Activated T-cell treated with anti-CD3 and anti-CD28 coated beads, Interleukin-2, amount 50 U/mL, for 24 hours (primary cell): ENCODE results near the gene GSAP.
A peak's percentile ranks its signal among the peaks of the same experiment; 100 is the strongest.

Experiments used
- DNase-seq: peaks from one replicate; pipeline ENCODE4 v3.0.0-alpha.2; 2020
- H3K27ac Mint-ChIP-seq: 2 replicates; pipeline ENCODE4 v1.8.0; 2020; ENCODE audit warnings: mild to moderate bottlenecking, mixed read lengths
- H3K27me3 Mint-ChIP-seq: 2 replicates; pipeline ENCODE4 v1.8.0; 2020; ENCODE audit warnings: mixed read lengths
- H3K36me3 Mint-ChIP-seq: 2 replicates; pipeline ENCODE4 v1.8.0; 2020; ENCODE audit warnings: low read depth, mixed read lengths
- H3K4me1 Mint-ChIP-seq: 2 replicates; pipeline ENCODE4 v1.8.0; 2020; ENCODE audit warnings: low read depth, mixed read lengths
- H3K4me3 Mint-ChIP-seq: 2 replicates; pipeline ENCODE4 v1.8.0; 2020; ENCODE audit warnings: mild to moderate bottlenecking, moderate library complexity, mixed read lengths
- H3K9me3 Mint-ChIP-seq: 2 replicates; pipeline ENCODE4 v1.8.0; 2020; ENCODE audit warnings: mixed read lengths

The GSAP gene

GRCh38 chr7:77383333-77383740 is 32.8 kb downstream of the GSAP start:
- Mint-ChIP-seq H3K36me3 (peaks cover 18% of the 10 kb centered on the region), H3K27me3 (no peaks in the 10 kb centered on the region), H3K4me1 (peaks cover 23% of the 10 kb centered on the region), H3K27ac (peak overlapping the region; percentile 85), H3K9me3 (no peaks in the 10 kb centered on the region), H3K4me3 (no peak overlapping the region)
- DNase-seq: no peak

DNA sequence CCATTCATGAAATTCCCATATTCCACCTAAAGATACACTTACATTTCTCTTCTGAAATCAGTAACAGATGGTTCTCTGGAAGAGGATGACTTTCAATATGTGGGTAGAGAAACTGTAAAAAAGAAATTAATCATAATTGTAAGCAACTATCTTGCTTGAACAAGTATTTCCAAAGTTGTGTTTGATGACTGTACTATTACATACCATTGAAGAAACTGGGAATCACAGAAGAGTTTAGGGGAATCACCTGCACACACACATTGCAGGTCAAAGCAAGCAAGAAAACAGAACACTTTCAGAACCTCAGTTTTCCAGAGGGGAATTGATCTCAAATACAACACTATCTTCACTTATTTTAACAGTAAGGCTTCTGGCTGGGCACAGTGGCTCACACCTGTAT is 33.6 kb downstream of the GSAP start:
- H3K27me3 Mint-ChIP-seq: no peaks in the 10 kb centered on the region
- DNase-seq: no peak
- H3K4me3 Mint-ChIP-seq: no peak overlapping the region
- peaks cover 18% of the 10 kb centered on the region for H3K36me3 Mint-ChIP-seq
- peaks cover 23% of the 10 kb centered on the region for H3K4me1 Mint-ChIP-seq
- H3K9me3 Mint-ChIP-seq: no peaks in the 10 kb centered on the region
- peak overlapping the region; percentile 85 for H3K27ac Mint-ChIP-seq

- peaks cover 21% of the 10 kb centered on the region for H3K36me3 Mint-ChIP-seq
- H3K4me1 Mint-ChIP-seq: peaks cover 20% of the 10 kb centered on the region
- H3K27ac Mint-ChIP-seq: no peak overlapping the region
- H3K27me3 Mint-ChIP-seq: no peaks in the 10 kb centered on the region
- no peak for DNase-seq
- no peaks in the 10 kb centered on the region for H3K9me3 Mint-ChIP-seq
- no peak overlapping the region for H3K4me3 Mint-ChIP-seq
Observed at GRCh38 chr7:77378584-77378983, 37.6 kb downstream of the GSAP start.

- no peak overlapping the region for H3K27ac Mint-ChIP-seq
Observed at GRCh38 chr7:77370606-77371005, 45.5 kb downstream of the GSAP start.

DNA sequence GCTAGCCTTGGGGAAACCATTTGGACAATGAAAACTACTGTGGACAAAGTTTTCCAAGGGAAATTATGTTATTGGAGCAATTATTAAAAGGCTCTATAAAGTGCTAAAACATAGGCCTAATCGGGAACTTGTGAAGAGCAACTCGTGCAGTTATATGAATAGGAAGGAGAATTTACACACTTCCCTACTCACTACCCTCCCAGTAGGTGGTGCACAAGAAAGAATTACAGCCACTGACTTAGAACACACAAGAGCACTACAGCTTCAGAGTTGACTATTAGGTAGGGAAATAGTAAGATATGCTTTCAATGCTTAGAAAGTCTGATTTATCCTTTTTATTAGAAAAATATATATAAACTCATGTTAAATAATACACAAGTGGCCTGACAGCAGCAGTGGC is 47.2 kb downstream of the GSAP start:
- H3K4me3 Mint-ChIP-seq: no peak overlapping the region

More at GRCh38 chr7:77370606-77371005, 45.5 kb downstream of the GSAP start:
- Mint-ChIP-seq H3K4me3 (no peak overlapping the region), H3K36me3 (peaks cover 20% of the 10 kb centered on the region), H3K4me1 (peaks cover 4% of the 10 kb centered on the region), H3K27me3 (no peaks in the 10 kb centered on the region), H3K9me3 (peaks cover 4% of the 10 kb centered on the region)
- no peak for DNase-seq

DNA sequence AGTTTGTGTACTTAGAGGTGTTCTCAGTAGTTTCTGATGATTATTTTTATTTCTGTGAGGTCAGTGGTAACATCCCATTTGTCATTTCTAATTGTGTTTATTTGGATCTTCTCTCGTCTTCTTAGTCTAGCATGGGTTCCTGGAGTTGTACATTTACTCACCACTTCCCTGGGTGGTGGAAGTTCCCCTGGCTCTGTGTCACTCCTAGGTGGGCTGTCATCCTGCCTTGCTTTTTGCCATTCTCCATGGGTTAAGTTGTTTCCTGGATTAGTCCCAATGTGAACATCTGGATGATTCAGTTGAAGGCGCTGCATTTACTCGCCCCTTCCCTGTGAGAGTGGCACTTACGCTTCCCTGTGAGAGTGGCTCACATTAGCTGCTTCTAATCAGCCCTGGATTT is 48.2 kb downstream of the GSAP start:
- no peaks in the 10 kb centered on the region for H3K27me3 Mint-ChIP-seq
- DNase-seq: no peak
- H3K36me3 Mint-ChIP-seq: peaks cover 13% of the 10 kb centered on the region
- H3K4me3 Mint-ChIP-seq: no peak overlapping the region
- peaks cover 4% of the 10 kb centered on the region for H3K4me1 Mint-ChIP-seq
- H3K9me3 Mint-ChIP-seq: peaks cover 4% of the 10 kb centered on the region
- H3K27ac Mint-ChIP-seq: no peak overlapping the region

More for the DNA sequence above, 47.2 kb downstream of the GSAP start:
- H3K36me3 Mint-ChIP-seq: peaks cover 13% of the 10 kb centered on the region
- peaks cover 4% of the 10 kb centered on the region for H3K9me3 Mint-ChIP-seq
- H3K4me1 Mint-ChIP-seq: peaks cover 4% of the 10 kb centered on the region
- H3K27me3 Mint-ChIP-seq: no peaks in the 10 kb centered on the region
- no peak for DNase-seq
- H3K27ac Mint-ChIP-seq: no peak overlapping the region

GRCh38 chr7:77362905-77363304 is 53.2 kb downstream of the GSAP start:
- H3K36me3 Mint-ChIP-seq: peaks cover 7% of the 10 kb centered on the region
- no peak overlapping the region for H3K4me3 Mint-ChIP-seq
- H3K9me3 Mint-ChIP-seq: peaks cover 4% of the 10 kb centered on the region
- H3K27me3 Mint-ChIP-seq: no peaks in the 10 kb centered on the region
- H3K4me1 Mint-ChIP-seq: no peaks in the 10 kb centered on the region
- no peak overlapping the region for H3K27ac Mint-ChIP-seq
- DNase-seq: no peak

- Mint-ChIP-seq H3K27me3 (no peaks in the 10 kb centered on the region), H3K27ac (no peak overlapping the region), H3K4me1 (no peaks in the 10 kb centered on the region), H3K4me3 (no peak overlapping the region), H3K9me3 (no peaks in the 10 kb centered on the region), H3K36me3 (no peaks in the 10 kb centered on the region)
- no peak for DNase-seq
Observed at GRCh38 chr7:77360969-77361368, 55.2 kb downstream of the GSAP start.

GRCh38 chr7:77360104-77360503 is 56.0 kb downstream of the GSAP start:
- DNase-seq: no peak
- H3K9me3 Mint-ChIP-seq: no peaks in the 10 kb centered on the region
- no peak overlapping the region for H3K27ac Mint-ChIP-seq
- peaks cover 4% of the 10 kb centered on the region for H3K4me1 Mint-ChIP-seq
- H3K4me3 Mint-ChIP-seq: no peak overlapping the region
- no peaks in the 10 kb centered on the region for H3K27me3 Mint-ChIP-seq
- H3K36me3 Mint-ChIP-seq: no peaks in the 10 kb centered on the region

- DNase-seq: no peak
- H3K4me3 Mint-ChIP-seq: no peak overlapping the region
- H3K27me3 Mint-ChIP-seq: no peaks in the 10 kb centered on the region
- H3K4me1 Mint-ChIP-seq: peaks cover 9% of the 10 kb centered on the region
- H3K27ac Mint-ChIP-seq: no peak overlapping the region
- H3K36me3 Mint-ChIP-seq: no peaks in the 10 kb centered on the region
- H3K9me3 Mint-ChIP-seq: no peaks in the 10 kb centered on the region
Observed at GRCh38 chr7:77359599-77359998, 56.5 kb downstream of the GSAP start.

GRCh38 chr7:77354914-77355313 is 61.2 kb downstream of the GSAP start:
- Mint-ChIP-seq H3K4me1 (peaks cover 43% of the 10 kb centered on the region), H3K36me3 (no peaks in the 10 kb centered on the region), H3K27ac (peak overlapping the region; percentile 26), H3K4me3 (no peak overlapping the region), H3K27me3 (no peaks in the 10 kb centered on the region), H3K9me3 (no peaks in the 10 kb centered on the region)
- DNase-seq: no peak

DNA sequence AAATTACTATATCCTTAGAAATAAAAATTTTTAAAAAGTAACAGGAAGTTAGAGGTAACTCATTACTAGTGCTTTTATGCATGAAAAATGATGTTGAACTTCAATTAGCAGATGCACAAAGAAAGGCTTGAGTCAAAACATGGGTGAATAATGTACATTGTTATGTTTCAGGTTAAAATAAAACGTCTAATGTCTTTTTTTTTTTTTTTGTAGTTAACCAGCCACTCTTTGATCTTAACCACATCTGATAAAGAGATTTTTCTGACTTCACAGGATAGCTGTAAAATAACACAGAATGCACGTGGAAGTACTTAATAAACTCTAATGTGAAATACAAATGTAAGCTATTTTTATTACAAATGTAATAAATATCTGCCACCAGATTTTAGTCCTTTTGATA is 61.7 kb downstream of the GSAP start:
- H3K4me3 Mint-ChIP-seq: no peak overlapping the region
- no peak overlapping the region for H3K27ac Mint-ChIP-seq
- H3K4me1 Mint-ChIP-seq: peaks cover 43% of the 10 kb centered on the region
- H3K27me3 Mint-ChIP-seq: no peaks in the 10 kb centered on the region
- no peaks in the 10 kb centered on the region for H3K9me3 Mint-ChIP-seq
- no peak for DNase-seq
- H3K36me3 Mint-ChIP-seq: no peaks in the 10 kb centered on the region

DNA sequence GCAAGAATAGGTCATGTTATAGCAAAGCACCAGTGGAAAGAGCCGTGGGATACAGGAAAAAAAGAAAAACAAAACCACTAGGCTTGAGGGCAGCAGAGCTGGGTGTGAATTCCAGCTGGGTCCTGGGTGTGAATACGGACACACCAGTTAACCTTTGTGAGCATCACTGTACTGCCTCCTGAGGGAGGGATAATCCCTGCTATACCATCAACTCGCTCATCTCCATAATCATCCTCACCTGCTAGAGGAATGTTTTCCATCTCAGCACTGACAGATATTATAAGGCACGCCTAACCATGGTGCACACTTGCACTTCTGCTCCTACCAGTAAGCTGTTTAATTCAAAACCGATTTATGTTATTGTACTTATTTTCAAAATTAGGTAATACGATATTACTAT is 62.2 kb downstream of the GSAP start:
- no peak overlapping the region for H3K27ac Mint-ChIP-seq
- no peak for DNase-seq
- H3K4me3 Mint-ChIP-seq: no peak overlapping the region
- no peaks in the 10 kb centered on the region for H3K36me3 Mint-ChIP-seq
- no peaks in the 10 kb centered on the region for H3K9me3 Mint-ChIP-seq
- H3K4me1 Mint-ChIP-seq: peaks cover 46% of the 10 kb centered on the region
- H3K27me3 Mint-ChIP-seq: no peaks in the 10 kb centered on the region

DNA sequence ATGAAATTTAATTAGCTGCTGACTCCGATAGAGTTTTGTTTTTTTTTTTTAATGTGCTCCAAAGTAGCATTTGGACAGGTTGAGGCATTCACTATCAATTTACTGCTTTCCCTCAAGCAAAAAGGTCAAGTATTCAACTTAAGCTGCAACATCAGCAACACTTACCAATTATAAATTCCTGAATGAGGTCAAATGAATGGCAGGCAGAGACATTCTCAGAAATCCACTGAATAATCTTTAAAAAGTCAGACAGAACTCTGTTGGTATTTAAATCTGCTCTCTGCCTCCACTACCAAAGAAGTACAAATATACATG is 62.8 kb downstream of the GSAP start:
- DNase-seq: no peak
- no peaks in the 10 kb centered on the region for H3K9me3 Mint-ChIP-seq
- H3K4me1 Mint-ChIP-seq: peaks cover 51% of the 10 kb centered on the region
- no peaks in the 10 kb centered on the region for H3K27me3 Mint-ChIP-seq
- H3K36me3 Mint-ChIP-seq: no peaks in the 10 kb centered on the region
- H3K27ac Mint-ChIP-seq: peak overlapping the region; percentile 37
- H3K4me3 Mint-ChIP-seq: no peak overlapping the region

- H3K9me3 Mint-ChIP-seq: no peaks in the 10 kb centered on the region
- H3K36me3 Mint-ChIP-seq: no peaks in the 10 kb centered on the region
- H3K4me1 Mint-ChIP-seq: peaks cover 54% of the 10 kb centered on the region
- no peak for DNase-seq
- H3K27me3 Mint-ChIP-seq: no peaks in the 10 kb centered on the region
- H3K4me3 Mint-ChIP-seq: no peak overlapping the region
- peak overlapping the region; percentile 37 for H3K27ac Mint-ChIP-seq
Observed at GRCh38 chr7:77352665-77353406, 63.3 kb downstream of the GSAP start.

- H3K9me3 Mint-ChIP-seq: no peaks in the 10 kb centered on the region
- H3K27me3 Mint-ChIP-seq: no peaks in the 10 kb centered on the region
- H3K4me3 Mint-ChIP-seq: peak overlapping the region; percentile 65
- H3K27ac Mint-ChIP-seq: peak overlapping the region; percentile 92
- no peaks in the 10 kb centered on the region for H3K36me3 Mint-ChIP-seq
- H3K4me1 Mint-ChIP-seq: peaks cover 54% of the 10 kb centered on the region
- peak; percentile 72 for DNase-seq
Observed at GRCh38 chr7:77351539-77352004, 64.6 kb downstream of the GSAP start.
